SK-N-SH (cell line): ENCODE data around the gene DPEP2. TPM values are rescaled to one million over a fixed set of nuclear protein-coding genes. Genes with fewer than 3 reads are reported as not detected.

Source experiments
- CTCF ChIA-PET: fragments of 300-600, 350-600 bp; formaldehyde crosslinking; extraction: SDS; loops from one replicate; lab custom pipeline; 2021; lab: Yijun Ruan, JAX
- POLR2A ChIA-PET: fragments of 350-600 bp; sonication (Branson Sonifier 250); formaldehyde crosslinking; extraction: SDS; loops from one replicate; lab custom pipeline; 2020; ENCODE audit warnings: antibody characterized with exemption, inconsistent platforms; lab: Yijun Ruan, JAX
- DNase-seq: peaks from one replicate; pipeline ENCODE4 v3.0.0; 2012
- H2AFZ ChIP-seq: fragments of 200-600 bp; sonication (generic); 2 replicates; pipeline ENCODE4 v1.8.1; 2016; ENCODE audit warnings: antibody characterized with exemption, mild to moderate bottlenecking, low read depth
- H3F3A ChIP-seq: fragments of 200-600 bp; sonication (generic); replicated peaks from 2 replicates; pipeline ENCODE3; 2016; ENCODE audit warnings: antibody characterized with exemption, mild to moderate bottlenecking; ENCODE audit not compliant: insufficient read depth
- H3K27ac ChIP-seq, 2 experiments: fragments of 200-500 bp in 1 of 2; fragments of 200-600 bp in 1 of 2; sonication (Bioruptor generic) in 1 of 2; sonication (generic), shearing (Covaris generic) in 1 of 2; 2 replicates each; pipeline versions ENCODE4 v1.5.1 to v1.6.1; 2014 to 2016; ENCODE audit warnings: low read depth in 2 of 2, inconsistent platforms in 1 of 2, low read length in 1 of 2, mild to moderate bottlenecking in 1 of 2, mixed read lengths in 1 of 2
- H3K27me3 ChIP-seq: fragments of 200-600 bp; sonication (generic), shearing (Covaris generic); 2 replicates; pipeline ENCODE4 v1.6.1; 2016; ENCODE audit warnings: mixed run types; ENCODE audit not compliant: insufficient read depth
- H3K36me3 ChIP-seq, 2 experiments: fragments of 200-500 bp in 1 of 2; fragments of 200-600 bp in 1 of 2; sonication (Bioruptor generic) in 1 of 2; sonication (generic) in 1 of 2; replicated peaks in 1 of 2; 2 replicates each; pipeline versions ENCODE3 to v1.5.1; 2014 to 2016; ENCODE audit warnings: low read length in 1 of 2, mild to moderate bottlenecking in 1 of 2; ENCODE audit not compliant: insufficient read depth in 2 of 2, control insufficient read depth in 1 of 2
- H3K4me1 ChIP-seq, 2 experiments: fragments of 200-500 bp in 1 of 2; fragments of 200-600 bp in 1 of 2; sonication (Bioruptor generic) in 1 of 2; sonication (generic), shearing (Covaris generic) in 1 of 2; 2 replicates each; pipeline versions ENCODE4 v1.5.1 to v1.6.1; 2014 to 2016; ENCODE audit warnings: low read depth in 1 of 2, low read length in 1 of 2, mixed run types in 1 of 2; ENCODE audit not compliant: insufficient read depth in 2 of 2, control insufficient read depth in 1 of 2
- H3K4me2 ChIP-seq: fragments of 200-600 bp; sonication (generic), shearing (Covaris generic); 2 replicates; pipeline ENCODE4 v1.6.1; 2017; ENCODE audit warnings: mixed run types
- H3K4me3 ChIP-seq, 2 experiments: fragments of 200-500 bp in 1 of 2; fragments of 200-600 bp in 1 of 2; sonication (Bioruptor generic) in 1 of 2; sonication (generic), shearing (Covaris generic) in 1 of 2; 2 replicates each; pipeline versions ENCODE4 v1.5.1 to v1.8.1; 2014 to 2016; ENCODE audit warnings: low read depth in 2 of 2, inconsistent platforms in 1 of 2, low read length in 1 of 2, mild to moderate bottlenecking in 1 of 2, mixed read lengths in 1 of 2, moderate library complexity in 1 of 2
- H3K79me2 ChIP-seq: fragments of 200-600 bp; sonication (generic); 2 replicates; pipeline ENCODE4 v1.8.1; 2017; ENCODE audit warnings: mild to moderate bottlenecking; ENCODE audit not compliant: insufficient read depth
- H3K9ac ChIP-seq: fragments of 200-600 bp; sonication (generic); 2 replicates; pipeline ENCODE4 v1.6.1; 2017; ENCODE audit warnings: mixed run types
- H3K9me2 ChIP-seq: fragments of 200-600 bp; sonication (generic); 2 replicates; pipeline ENCODE4 v1.6.1; 2017; ENCODE audit warnings: mixed run types
- H3K9me3 ChIP-seq: fragments of 200-600 bp; sonication (generic); 2 replicates; pipeline ENCODE4 v1.6.1; 2017; ENCODE audit warnings: mixed run types, mild to moderate bottlenecking, moderate library complexity
- H4K20me1 ChIP-seq: fragments of 200-600 bp; sonication (generic); 2 replicates; pipeline ENCODE4 v1.6.1; 2017; ENCODE audit warnings: mild to moderate bottlenecking, mixed run types; ENCODE audit not compliant: insufficient read depth
- CHD2 ChIP-seq: fragments of 150-350 bp; IDR thresholded peaks from 2 replicates; pipeline ENCODE4 v1.6.1; 2018; ENCODE audit warnings: low read length; ENCODE audit not compliant: partially characterized antibody
- CTCF ChIP-seq: fragments of 200-600 bp; sonication (generic); IDR thresholded peaks from 2 replicates; pipeline ENCODE4 v1.6.1; 2017; ENCODE audit warnings: antibody characterized with exemption, mild to moderate bottlenecking, moderate library complexity
- ELF1 ChIP-seq: IDR thresholded peaks from 2 replicates; pipeline ENCODE4 v1.4.0; 2012
- EZH2phosphoT487 ChIP-seq: fragments of 200-600 bp; sonication (generic); IDR thresholded peaks from 2 replicates; pipeline ENCODE4 v1.6.1; 2017; ENCODE audit warnings: low read depth, mixed run types, mild to moderate bottlenecking, antibody characterized with exemption, moderate library complexity, borderline replicate concordance
- MXI1 ChIP-seq: IDR thresholded peaks from 2 replicates; pipeline ENCODE4 v1.6.1; 2012; ENCODE audit warnings: mild to moderate bottlenecking, low read depth, low read length, improper control_type of control experiment
- POLR2AphosphoS5 ChIP-seq: IDR thresholded peaks from 2 replicates; pipeline ENCODE4 v1.6.1; 2012; ENCODE audit warnings: low read depth, low read length
- REST ChIP-seq: IDR thresholded peaks from 2 replicates; pipeline ENCODE4 v1.6.1; 2012; ENCODE audit warnings: mild to moderate bottlenecking, low read depth, low read length, moderate library complexity
- SIN3A ChIP-seq: IDR thresholded peaks from 2 replicates; pipeline ENCODE4 v1.6.1; 2012; ENCODE audit warnings: low read depth, mild to moderate bottlenecking, low read length, moderate library complexity, borderline replicate concordance
- TAF1 ChIP-seq: IDR thresholded peaks from 2 replicates; pipeline ENCODE4 v1.6.1; 2012; ENCODE audit warnings: low read depth, mild to moderate bottlenecking, low read length, moderate library complexity, borderline replicate concordance
- USF1 ChIP-seq: IDR thresholded peaks from 2 replicates; pipeline ENCODE4 v1.4.0; 2012; ENCODE audit warnings: low read depth, borderline replicate concordance
- WGBS: methylation state at CpG from one replicate; pipeline ENCODE4 v1.1.6; 2017; ENCODE audit warnings: low lambda C conversion rate; 5-methylcytosine and 5-hydroxymethylcytosine counted together
- polyA plus RNA-seq, 3 experiments: library from polyadenylated mRNA; depleted of rRNA; stranded (reverse); fragments of >200 nt; gene quantifications; 2 replicates each; pipeline ENCODE4 v1.2.3, GENCODE V29; 2012

Gene DPEP2
- polyA plus RNA-seq, 1 of the 3 experiments (the other 2 are of a cell fraction): not detected

- 97% methylated on average over 3 of the region's 3 CpGs for WGBS
- peaks cover 21% of the 10 kb centered on the region for H3K79me2 ChIP-seq
- CTCF ChIA-PET: interaction anchor here (1.0 to 4.1 kb wide), 4 partner anchors 11 to 232 kb away, joined by 3 to 29 read pairs (median 4); partner anchors contain the start of gene NFATC3
Measured at GRCh38 chr16:68028996-68029395, 29.7 kb upstream of the DPEP2 start.

GRCh38 chr16:68022728-68023537 lies 23.6 kb upstream of the DPEP2 start, which contains the start of the genes DDX28 and DUS2:
DDX28 (minus strand) TSS chr16:68023232; CDS start chr16:68023202, 30 bp downstream.
DUS2 (plus strand) TSS chr16:68023284; CDS start chr16:68038024, 14,740 bp downstream.
- CTCF ChIA-PET: interaction anchor here (0.6 to 3.3 kb wide), 6 partner anchors 18 to 207 kb away, joined by 3 to 23 read pairs (median 4); partner anchors contain the start of gene NRN1L
- peak within 1 kb of the TSS; percentile 80 to 98 for H3K4me3 ChIP-seq
- no peaks in the 10 kb centered on the region for H3K9me3 ChIP-seq
- H3K4me1 ChIP-seq: peaks cover 7 to 12% of the 10 kb centered on the region in 2 experiments; a peak in 2 of 4 replicates
- peak within 1 kb of the TSS; percentile 93 for H3K4me2 ChIP-seq
- peak within 1 kb of the TSS; percentile 97 for H3K9ac ChIP-seq
- no peaks in the 10 kb centered on the region for H4K20me1 ChIP-seq
- WGBS: 2% methylated on average over 38 of the region's 84 CpGs
- peaks cover 47% of the 10 kb centered on the region for H3K79me2 ChIP-seq
- no peaks in the 10 kb centered on the region for H3K9me2 ChIP-seq
- no peaks in the 10 kb centered on the region for H3K27me3 ChIP-seq
- POLR2A ChIA-PET: interaction anchor here (0.9 to 1.3 kb wide), 2 partner anchors 62 to 87 kb away, joined by 4 to 5 read pairs; partner anchors contain the start of gene NFATC3
- H3K27ac ChIP-seq: peak within 1 kb of the TSS; percentile 57 to 78
- no peaks in the 10 kb centered on the region for H3F3A ChIP-seq
- peak; percentile 91 for DNase-seq
- peaks cover 6 to 22% of the 10 kb centered on the region in 2 experiments for H3K36me3 ChIP-seq
- peak within 1 kb of the TSS; percentile 80 for H2AFZ ChIP-seq
- TF ChIP-seq CHD2 (no peak), TAF1 (peak; percentile 90), POLR2AphosphoS5 (peak; percentile 91), USF1 (peak; percentile 36; the same call in 1 of the 2 replicates), SIN3A (peak; percentile 81; the same call in 1 of the 2 replicates), MXI1 (peak; percentile 92), ELF1 (peak; percentile 78), CTCF (0 out of 2 replicates have a peak, but pooled peaks have one; percentile 7)

More at GRCh38 chr16:68028996-68029395, 29.7 kb upstream of the DPEP2 start:
- no peak overlapping the region for H3K4me2 ChIP-seq
- DNase-seq: no peak
- H3K36me3 ChIP-seq: peaks cover 0 to 16% of the 10 kb centered on the region in 2 experiments
- no peaks in the 10 kb centered on the region; a peak in 1 of 4 replicates for H3K4me1 ChIP-seq
- POLR2A ChIA-PET: no interaction called here
- no peaks in the 10 kb centered on the region for H3K9me2 ChIP-seq
- no peaks in the 10 kb centered on the region for H4K20me1 ChIP-seq
- peaks cover 3% of the 10 kb centered on the region for H3F3A ChIP-seq
- H3K27ac ChIP-seq: no peak overlapping the region
- no peak for TF ChIP-seq REST
- no peak for TF ChIP-seq EZH2phosphoT487
- no peaks in the 10 kb centered on the region for H3K27me3 ChIP-seq
- H3K4me3 ChIP-seq: no peak overlapping the region
- H3K9ac ChIP-seq: no peak overlapping the region
- no peak overlapping the region for H2AFZ ChIP-seq
- no peaks in the 10 kb centered on the region for H3K9me3 ChIP-seq
